ENCODE data around the gene TSPAN3. TPM values are rescaled to one million over a fixed set of nuclear protein-coding genes. Genes with fewer than 3 reads are reported as not detected.
A peak's percentile ranks its signal among the peaks of the same experiment; 100 is the strongest.

TSPAN3 gene
- total RNA-seq, 4 donors from 2014 or later = 229 to 361 (median 341) TPM

DNA sequence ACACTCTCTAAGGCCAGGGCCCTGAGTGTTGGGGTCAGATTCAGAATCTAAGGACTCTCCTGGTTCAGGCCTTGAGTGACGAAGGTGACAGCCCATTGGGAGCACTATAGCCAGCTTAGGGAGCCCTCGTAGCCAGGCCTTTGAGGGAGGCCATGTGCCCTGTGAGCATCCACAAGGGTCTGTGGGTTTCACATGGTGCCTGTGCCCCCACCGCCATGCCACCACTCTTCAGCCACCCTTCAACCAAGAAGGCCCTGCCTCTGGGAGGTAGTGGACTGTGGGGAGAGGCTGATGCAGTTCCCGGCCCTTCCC, 37.5 kb downstream of the TSPAN3 start:
- TF ChIP-seq, protein P1, sequence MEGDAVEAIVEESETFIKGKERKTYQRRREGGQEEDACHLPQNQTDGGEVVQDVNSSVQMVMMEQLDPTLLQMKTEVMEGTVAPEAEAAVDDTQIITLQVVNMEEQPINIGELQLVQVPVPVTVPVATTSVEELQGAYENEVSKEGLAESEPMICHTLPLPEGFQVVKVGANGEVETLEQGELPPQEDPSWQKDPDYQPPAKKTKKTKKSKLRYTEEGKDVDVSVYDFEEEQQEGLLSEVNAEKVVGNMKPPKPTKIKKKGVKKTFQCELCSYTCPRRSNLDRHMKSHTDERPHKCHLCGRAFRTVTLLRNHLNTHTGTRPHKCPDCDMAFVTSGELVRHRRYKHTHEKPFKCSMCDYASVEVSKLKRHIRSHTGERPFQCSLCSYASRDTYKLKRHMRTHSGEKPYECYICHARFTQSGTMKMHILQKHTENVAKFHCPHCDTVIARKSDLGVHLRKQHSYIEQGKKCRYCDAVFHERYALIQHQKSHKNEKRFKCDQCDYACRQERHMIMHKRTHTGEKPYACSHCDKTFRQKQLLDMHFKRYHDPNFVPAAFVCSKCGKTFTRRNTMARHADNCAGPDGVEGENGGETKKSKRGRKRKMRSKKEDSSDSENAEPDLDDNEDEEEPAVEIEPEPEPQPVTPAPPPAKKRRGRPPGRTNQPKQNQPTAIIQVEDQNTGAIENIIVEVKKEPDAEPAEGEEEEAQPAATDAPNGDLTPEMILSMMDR (IDR thresholded peaks at IDR 0.05 in 4 of 5, conservative IDR thresholded peaks at IDR 0.05 in 1 of 5) = no peak
- TF ChIP-seq POLR2A (IDR thresholded peaks at IDR 0.05) = no peak
- DNase-seq (peak in 1 of 2 donors; percentile 9), ATAC-seq (no peak)
- Histone ChIP-seq H3K4me3 (no peak overlapping the region), H3K4me1 (peaks cover 0 to 12% of the 10 kb centered on the region in 2 donors), H3K27ac (no peak overlapping the region), H3K27me3 (no peaks in the 10 kb centered on the region), H3K9me3 (no peaks in the 10 kb centered on the region), H3K36me3 (no peaks in the 10 kb centered on the region)
- intact Hi-C loops (cut with DNase I; ENCODE audit: low total_unique reads) = no loop called here
- in situ Hi-C loops (cut with MboI; ENCODE audit: low sequenced_read_pairs in 4 of 4) = no loop called here

DNA sequence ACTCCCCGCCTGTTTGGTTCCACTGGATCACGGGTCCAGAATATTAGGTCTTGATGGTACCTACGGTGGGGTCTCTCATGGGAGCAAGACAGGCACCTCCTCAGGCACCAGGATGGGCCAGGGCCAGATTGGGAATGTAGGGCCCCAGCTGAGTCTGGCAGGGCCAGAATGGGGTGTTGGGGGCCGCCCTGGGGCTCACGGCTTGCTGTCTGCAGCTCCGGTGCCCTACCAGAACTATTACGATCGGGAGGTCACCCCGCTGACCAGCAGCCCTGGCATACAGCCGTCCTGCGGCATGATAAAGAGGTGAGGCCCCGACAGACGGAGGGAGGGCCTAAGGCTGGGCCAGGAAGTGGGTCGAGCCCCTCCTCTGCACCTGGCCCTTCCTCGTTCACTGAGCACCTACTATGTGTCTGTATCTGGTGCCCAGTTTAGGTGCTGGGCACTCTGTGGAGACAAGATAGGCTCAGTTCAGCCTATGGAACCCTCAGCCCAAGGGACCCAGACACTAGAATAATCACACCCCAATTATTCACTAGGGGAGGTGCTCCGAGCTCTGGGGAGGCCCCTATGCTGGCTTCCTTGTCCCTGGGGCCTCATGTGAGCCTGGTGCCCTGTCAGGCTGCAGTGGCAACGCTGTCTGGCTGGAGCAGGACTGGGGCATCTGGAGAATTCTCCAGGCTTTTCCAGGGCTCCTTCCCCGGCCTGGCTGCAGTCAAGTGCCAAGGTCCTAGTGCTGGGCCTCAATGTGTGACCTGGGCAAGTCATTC, 38.1 kb downstream of the TSPAN3 start:
- in situ Hi-C loops (cut with MboI; ENCODE audit: low sequenced_read_pairs in 4 of 4) = no loop called here
- DNase-seq (peak in 1 of 2 donors; percentile 9), ATAC-seq (no peak)
- H3K9me3 ChIP-seq = no peaks in the 10 kb centered on the region
- H3K36me3 ChIP-seq = no peaks in the 10 kb centered on the region
- no peak overlapping the region for H3K4me3 ChIP-seq
- H3K27ac ChIP-seq = no peak overlapping the region
- no peak for TF ChIP-seq POLR2A (IDR thresholded peaks at IDR 0.05)
- TF ChIP-seq, protein P1 (IDR thresholded peaks at IDR 0.05 in 4 of 5, conservative IDR thresholded peaks at IDR 0.05 in 1 of 5) = no peak
- intact Hi-C loops (cut with DNase I; ENCODE audit: low total_unique reads) = no loop called here
- H3K27me3 ChIP-seq = no peaks in the 10 kb centered on the region
- peaks cover 0 to 17% of the 10 kb centered on the region in 2 donors for H3K4me1 ChIP-seq

DNA sequence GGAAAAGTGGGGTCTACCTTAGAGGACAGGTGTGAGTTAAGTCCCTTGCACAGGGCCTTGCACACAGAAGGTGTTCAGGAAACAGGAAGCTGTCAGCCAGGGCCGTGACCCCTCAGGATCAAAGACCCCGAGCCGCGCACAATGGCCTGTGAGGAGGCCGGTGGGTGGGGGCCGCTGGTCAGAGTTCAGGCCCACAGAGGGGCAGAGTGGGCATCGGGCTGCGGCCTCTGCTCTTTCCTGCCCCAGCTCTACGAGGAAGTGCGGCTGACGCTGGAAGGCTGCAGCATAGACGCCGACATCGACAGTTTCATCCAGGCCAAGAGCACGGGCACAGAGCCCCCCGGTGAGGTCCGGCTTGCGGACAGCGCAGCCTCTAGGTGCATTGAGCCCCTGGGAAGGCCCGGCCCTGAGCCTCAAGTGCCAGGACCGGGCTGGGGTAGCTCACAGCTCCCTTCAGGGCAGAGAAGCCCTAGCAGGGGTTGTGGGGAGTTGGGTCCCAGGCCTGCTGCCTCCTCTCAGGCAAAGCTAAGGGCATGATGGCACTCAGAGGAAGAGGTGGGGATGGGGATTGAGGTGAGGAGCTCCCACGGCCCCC, 38.8 kb downstream of the TSPAN3 start:
- ATAC-seq (no peak), DNase-seq (peak in 1 of 2 donors; percentile 9)
- Histone ChIP-seq H3K4me3 (no peak overlapping the region), H3K27me3 (no peaks in the 10 kb centered on the region), H3K9me3 (no peaks in the 10 kb centered on the region), H3K4me1 (peaks cover 0 to 19% of the 10 kb centered on the region in 2 donors), H3K27ac (no peak overlapping the region), H3K36me3 (no peaks in the 10 kb centered on the region)
- TF ChIP-seq POLR2A (IDR thresholded peaks at IDR 0.05) = no peak
- TF ChIP-seq, protein P1 (IDR thresholded peaks at IDR 0.05 in 4 of 5, conservative IDR thresholded peaks at IDR 0.05 in 1 of 5) = no peak
- intact Hi-C loops (cut with DNase I; ENCODE audit: low total_unique reads) = no loop called here
- in situ Hi-C loops (cut with MboI; ENCODE audit: low sequenced_read_pairs in 4 of 4) = no loop called here

DNA sequence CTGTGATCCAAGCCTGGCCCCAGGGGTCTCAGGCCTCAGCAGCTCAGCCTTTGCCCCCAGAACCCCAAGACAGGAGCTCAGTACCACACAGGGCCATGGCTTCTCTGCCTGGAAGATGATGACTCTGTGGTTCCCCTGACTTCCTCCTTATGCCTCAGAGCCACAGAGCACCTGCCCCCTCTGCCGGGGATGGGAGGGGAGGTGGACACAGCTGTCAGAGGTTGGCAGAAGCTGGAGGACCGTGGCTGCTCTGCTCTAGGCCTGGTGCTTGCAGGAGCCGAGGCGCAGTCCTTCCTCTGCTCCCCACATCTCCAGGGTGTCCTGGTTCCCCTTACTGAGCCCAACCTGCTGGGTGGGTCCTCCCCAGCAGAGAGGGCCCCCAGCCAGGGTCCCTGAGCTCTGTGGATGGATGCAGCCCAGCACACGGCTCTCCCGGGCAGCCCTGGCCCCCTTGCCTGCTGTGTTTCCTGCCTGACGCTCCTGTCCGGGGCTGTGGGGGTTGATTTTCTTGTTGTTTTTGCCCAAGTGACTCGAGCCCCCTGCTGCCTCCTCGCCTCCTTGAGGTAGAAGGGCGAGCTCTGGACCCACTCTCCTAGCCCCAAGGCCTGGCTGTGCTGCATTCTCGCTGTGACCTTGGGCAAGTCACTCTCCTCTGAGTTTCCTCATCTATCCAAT, 39.4 kb downstream of the TSPAN3 start:
- in situ Hi-C loops (cut with MboI; ENCODE audit: low sequenced_read_pairs in 4 of 4) = no loop called here
- Histone ChIP-seq H3K4me3 (no peak overlapping the region), H3K27ac (no peak overlapping the region), H3K4me1 (peaks cover 0 to 19% of the 10 kb centered on the region in 2 donors), H3K36me3 (no peaks in the 10 kb centered on the region), H3K27me3 (no peaks in the 10 kb centered on the region), H3K9me3 (no peaks in the 10 kb centered on the region)
- no peak for TF ChIP-seq POLR2A (IDR thresholded peaks at IDR 0.05)
- TF ChIP-seq, protein P1 (IDR thresholded peaks at IDR 0.05 in 4 of 5, conservative IDR thresholded peaks at IDR 0.05 in 1 of 5) = no peak
- DNase-seq = peak in 1 of 2 donors; percentile 32
- no peak for ATAC-seq
- intact Hi-C loops (cut with DNase I; ENCODE audit: low total_unique reads) = no loop called here

Data from gastrocnemius medialis (tissue), 4 donors.